Panc1 (cell line): ENCODE measurements around the gene RIN1.

Experiments used
- POLR2AphosphoS5 ChIP-seq: IDR thresholded peaks from 2 replicates; pipeline ENCODE4 v1.6.1; 2012; ENCODE audit warnings: mild to moderate bottlenecking, low read depth, low read length, moderate library complexity
- SIN3A ChIP-seq: IDR thresholded peaks from 2 replicates; pipeline ENCODE4 v1.6.1; 2012; ENCODE audit warnings: low read depth, mild to moderate bottlenecking, low read length, moderate library complexity, borderline replicate concordance; ENCODE audit not compliant: insufficient read depth
- TF ChIP-seq, protein P1 (sequence below): fragments of 450-650 bp; IDR thresholded peaks from 2 replicates; pipeline ENCODE4 v1.5.1; 2017; ENCODE audit warnings: mild to moderate bottlenecking
- TF ChIP-seq, protein P2 (sequence below), 2 experiments: IDR thresholded peaks; 2 replicates each; pipeline ENCODE4 v1.6.1; 2011 to 2012; ENCODE audit warnings: low read depth in 2 of 2, control low read depth in 1 of 2, low read length in 1 of 2, mild to moderate bottlenecking in 1 of 2, moderate library complexity in 1 of 2; ENCODE audit not compliant: insufficient read depth in 1 of 2

- TF ChIP-seq, protein P1, sequence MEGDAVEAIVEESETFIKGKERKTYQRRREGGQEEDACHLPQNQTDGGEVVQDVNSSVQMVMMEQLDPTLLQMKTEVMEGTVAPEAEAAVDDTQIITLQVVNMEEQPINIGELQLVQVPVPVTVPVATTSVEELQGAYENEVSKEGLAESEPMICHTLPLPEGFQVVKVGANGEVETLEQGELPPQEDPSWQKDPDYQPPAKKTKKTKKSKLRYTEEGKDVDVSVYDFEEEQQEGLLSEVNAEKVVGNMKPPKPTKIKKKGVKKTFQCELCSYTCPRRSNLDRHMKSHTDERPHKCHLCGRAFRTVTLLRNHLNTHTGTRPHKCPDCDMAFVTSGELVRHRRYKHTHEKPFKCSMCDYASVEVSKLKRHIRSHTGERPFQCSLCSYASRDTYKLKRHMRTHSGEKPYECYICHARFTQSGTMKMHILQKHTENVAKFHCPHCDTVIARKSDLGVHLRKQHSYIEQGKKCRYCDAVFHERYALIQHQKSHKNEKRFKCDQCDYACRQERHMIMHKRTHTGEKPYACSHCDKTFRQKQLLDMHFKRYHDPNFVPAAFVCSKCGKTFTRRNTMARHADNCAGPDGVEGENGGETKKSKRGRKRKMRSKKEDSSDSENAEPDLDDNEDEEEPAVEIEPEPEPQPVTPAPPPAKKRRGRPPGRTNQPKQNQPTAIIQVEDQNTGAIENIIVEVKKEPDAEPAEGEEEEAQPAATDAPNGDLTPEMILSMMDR = no peak
- TF ChIP-seq, protein P2, sequence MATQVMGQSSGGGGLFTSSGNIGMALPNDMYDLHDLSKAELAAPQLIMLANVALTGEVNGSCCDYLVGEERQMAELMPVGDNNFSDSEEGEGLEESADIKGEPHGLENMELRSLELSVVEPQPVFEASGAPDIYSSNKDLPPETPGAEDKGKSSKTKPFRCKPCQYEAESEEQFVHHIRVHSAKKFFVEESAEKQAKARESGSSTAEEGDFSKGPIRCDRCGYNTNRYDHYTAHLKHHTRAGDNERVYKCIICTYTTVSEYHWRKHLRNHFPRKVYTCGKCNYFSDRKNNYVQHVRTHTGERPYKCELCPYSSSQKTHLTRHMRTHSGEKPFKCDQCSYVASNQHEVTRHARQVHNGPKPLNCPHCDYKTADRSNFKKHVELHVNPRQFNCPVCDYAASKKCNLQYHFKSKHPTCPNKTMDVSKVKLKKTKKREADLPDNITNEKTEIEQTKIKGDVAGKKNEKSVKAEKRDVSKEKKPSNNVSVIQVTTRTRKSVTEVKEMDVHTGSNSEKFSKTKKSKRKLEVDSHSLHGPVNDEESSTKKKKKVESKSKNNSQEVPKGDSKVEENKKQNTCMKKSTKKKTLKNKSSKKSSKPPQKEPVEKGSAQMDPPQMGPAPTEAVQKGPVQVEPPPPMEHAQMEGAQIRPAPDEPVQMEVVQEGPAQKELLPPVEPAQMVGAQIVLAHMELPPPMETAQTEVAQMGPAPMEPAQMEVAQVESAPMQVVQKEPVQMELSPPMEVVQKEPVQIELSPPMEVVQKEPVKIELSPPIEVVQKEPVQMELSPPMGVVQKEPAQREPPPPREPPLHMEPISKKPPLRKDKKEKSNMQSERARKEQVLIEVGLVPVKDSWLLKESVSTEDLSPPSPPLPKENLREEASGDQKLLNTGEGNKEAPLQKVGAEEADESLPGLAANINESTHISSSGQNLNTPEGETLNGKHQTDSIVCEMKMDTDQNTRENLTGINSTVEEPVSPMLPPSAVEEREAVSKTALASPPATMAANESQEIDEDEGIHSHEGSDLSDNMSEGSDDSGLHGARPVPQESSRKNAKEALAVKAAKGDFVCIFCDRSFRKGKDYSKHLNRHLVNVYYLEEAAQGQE (IDR thresholded peaks at IDR 0.05; ENCODE audit: insufficient read depth in 1 of 2, low read depth in 2 of 2, low read length in 1 of 2) = no peak
- TF ChIP-seq POLR2AphosphoS5 (no peak), SIN3A (no peak)
These were observed 1.4 kb downstream of the RIN1 start for GRCh38 chr11:66334605-66335442.
